Panc1 (cell line): Measurements from ENCODE around the gene MED16. TPM values are rescaled to one million over a fixed set of nuclear protein-coding genes. Genes with fewer than 3 reads are reported as not detected.

ENCODE experiments used
- ATAC-seq: fragments of 200-7000 bp; cut with Tn5 transposase; 2 replicates; pipeline ENCODE4 v1.9.1; 2020; ENCODE audit warnings: mild to moderate bottlenecking, moderate library complexity
- BruUV-seq: library from RNA; stranded (reverse); fragments of 400-500 nt; replicated peaks from 2 replicates; lab custom pipeline; 2021; lab: Mats Ljungman, UMichigan
- CTCF ChIA-PET: fragments of 300-600 bp; sonication (Branson Sonifier 250); formaldehyde crosslinking; loops from one replicate; lab custom pipeline; 2022; ENCODE audit warnings: antibody characterized with exemption; lab: Charles Lee
- POLR2A ChIA-PET: fragments of 300-600 bp; sonication (Branson Sonifier 250); formaldehyde crosslinking; loops from one replicate; lab custom pipeline; 2022; ENCODE audit warnings: antibody characterized with exemption; lab: Charles Lee
- DNase-seq: peaks from one replicate; pipeline ENCODE4 v3.0.0-alpha.2; 2010; ENCODE audit warnings: low read depth, low spot score
- H3K27ac ChIP-seq: 2 replicates; pipeline ENCODE4 v1.5.1; 2011; ENCODE audit warnings: mild to moderate bottlenecking, low read length, inconsistent platforms
- H3K27me3 ChIP-seq: fragments of 200-500 bp; sonication (Bioruptor generic); 2 replicates; pipeline ENCODE4 v1.6.0; 2014; ENCODE audit warnings: low read length, inconsistent platforms; ENCODE audit not compliant: control insufficient read depth, insufficient read depth
- H3K36me3 ChIP-seq: fragments of 200-500 bp; sonication (Bioruptor generic); 2 replicates; pipeline ENCODE4 v1.5.1; 2014; ENCODE audit warnings: inconsistent platforms, mild to moderate bottlenecking, low read length, moderate library complexity; ENCODE audit not compliant: control insufficient read depth, insufficient read depth
- H3K4me1 ChIP-seq: 2 replicates; pipeline ENCODE4 v1.5.1; 2011; ENCODE audit warnings: inconsistent platforms, mild to moderate bottlenecking, low read length, moderate library complexity; ENCODE audit not compliant: control insufficient read depth, insufficient read depth
- H3K4me3 ChIP-seq, 2 experiments: 2 replicates each; pipeline ENCODE4 v1.5.1; 2011 to 2012; ENCODE audit warnings: low read depth in 2 of 2, low read length in 2 of 2, mild to moderate bottlenecking in 2 of 2, inconsistent platforms in 1 of 2, moderate library complexity in 1 of 2
- H3K9me3 ChIP-seq: fragments of 200-500 bp; sonication (Bioruptor generic); 2 replicates; pipeline ENCODE4 v1.5.1; 2014; ENCODE audit warnings: low read depth, mild to moderate bottlenecking, inconsistent platforms, low read length, moderate library complexity; ENCODE audit not compliant: control insufficient read depth, insufficient read depth
- POLR2AphosphoS5 ChIP-seq: IDR thresholded peaks from 2 replicates; pipeline ENCODE4 v1.6.1; 2012; ENCODE audit warnings: mild to moderate bottlenecking, low read depth, low read length, moderate library complexity
- SIN3A ChIP-seq: IDR thresholded peaks from 2 replicates; pipeline ENCODE4 v1.6.1; 2012; ENCODE audit warnings: low read depth, mild to moderate bottlenecking, low read length, moderate library complexity, borderline replicate concordance; ENCODE audit not compliant: insufficient read depth
- TCF7L2 ChIP-seq: IDR thresholded peaks from 2 replicates; pipeline ENCODE4 v1.6.1; 2011; ENCODE audit warnings: mild to moderate bottlenecking, low read depth, low read length, inconsistent platforms
- in situ Hi-C: cut with HindIII; loops from 2 replicates; pipeline ENCODE4 v1.10.0; 2016; ENCODE audit warnings: low sequenced_read_pairs, low pct_unique_long_range_greater_than_20kb
- intact Hi-C: fragments of 100-400 bp; cut with micrococcal nuclease; formaldehyde crosslinking; loops from one replicate; pipeline ENCODE4 v1.10.0; 2022; ENCODE audit not compliant: unreplicated experiment
- total RNA-seq: library from RNA; stranded (reverse); gene quantifications from one replicate; pipeline ENCODE4 v1.2.1, GENCODE V29; 2021; ENCODE audit not compliant: unreplicated experiment
- TF ChIP-seq, protein P1 (sequence below), 2 experiments: IDR thresholded peaks; 2 replicates each; pipeline ENCODE4 v1.6.1; 2011 to 2012; ENCODE audit warnings: low read depth in 2 of 2, control low read depth in 1 of 2, low read length in 1 of 2, mild to moderate bottlenecking in 1 of 2, moderate library complexity in 1 of 2; ENCODE audit not compliant: insufficient read depth in 1 of 2
- TF ChIP-seq, protein P2 (sequence below): fragments of 450-650 bp; IDR thresholded peaks from 2 replicates; pipeline ENCODE4 v1.5.1; 2017; ENCODE audit warnings: mild to moderate bottlenecking

Gene MED16
- total RNA-seq, 1 experiment from 2014 or later = 39.5 TPM

DNA sequence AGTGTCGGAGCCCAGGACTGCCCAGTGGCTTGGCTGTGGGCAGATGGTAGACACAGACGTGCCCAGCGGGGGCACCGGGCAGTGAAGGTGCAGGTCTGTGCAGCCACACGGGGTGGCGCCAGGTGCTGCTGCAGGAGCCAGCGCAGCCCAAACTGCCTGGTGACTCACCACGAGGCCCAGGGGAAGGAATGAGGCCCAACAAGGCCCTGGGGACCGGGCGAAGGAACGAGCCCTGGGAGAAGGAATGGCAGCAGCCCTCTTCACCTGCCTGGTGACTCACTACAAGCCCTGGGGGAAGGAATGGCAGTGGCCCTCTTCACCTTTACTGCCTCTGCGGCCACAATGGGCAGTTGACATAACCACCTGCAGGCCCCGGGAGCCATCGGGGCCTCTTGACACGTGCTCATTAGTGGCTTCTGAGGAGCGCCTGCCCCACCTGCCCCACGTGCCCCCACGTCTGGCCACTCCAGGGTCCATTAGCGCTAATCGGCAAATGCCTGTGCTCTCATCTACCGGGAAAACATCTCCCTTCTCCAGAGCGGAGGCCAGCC, 9.3 kb downstream of the MED16 start:
- no peak for DNase-seq
- ChIA-PET POLR2A (no interaction called here), CTCF (no interaction called here)
- ATAC-seq = peak; percentile 71
- Histone ChIP-seq H3K4me3 (no peak overlapping the region), H3K36me3 (no peaks in the 10 kb centered on the region), H3K9me3 (no peaks in the 10 kb centered on the region), H3K4me1 (no peaks in the 10 kb centered on the region), H3K27me3 (no peaks in the 10 kb centered on the region), H3K27ac (no peak overlapping the region)
- TF ChIP-seq SIN3A (no peak), TCF7L2 (no peak), POLR2AphosphoS5 (no peak)
- no TSS peak for BruUV-seq
- in situ Hi-C loops = no loop called here
- intact Hi-C loops = no loop called here

DNA sequence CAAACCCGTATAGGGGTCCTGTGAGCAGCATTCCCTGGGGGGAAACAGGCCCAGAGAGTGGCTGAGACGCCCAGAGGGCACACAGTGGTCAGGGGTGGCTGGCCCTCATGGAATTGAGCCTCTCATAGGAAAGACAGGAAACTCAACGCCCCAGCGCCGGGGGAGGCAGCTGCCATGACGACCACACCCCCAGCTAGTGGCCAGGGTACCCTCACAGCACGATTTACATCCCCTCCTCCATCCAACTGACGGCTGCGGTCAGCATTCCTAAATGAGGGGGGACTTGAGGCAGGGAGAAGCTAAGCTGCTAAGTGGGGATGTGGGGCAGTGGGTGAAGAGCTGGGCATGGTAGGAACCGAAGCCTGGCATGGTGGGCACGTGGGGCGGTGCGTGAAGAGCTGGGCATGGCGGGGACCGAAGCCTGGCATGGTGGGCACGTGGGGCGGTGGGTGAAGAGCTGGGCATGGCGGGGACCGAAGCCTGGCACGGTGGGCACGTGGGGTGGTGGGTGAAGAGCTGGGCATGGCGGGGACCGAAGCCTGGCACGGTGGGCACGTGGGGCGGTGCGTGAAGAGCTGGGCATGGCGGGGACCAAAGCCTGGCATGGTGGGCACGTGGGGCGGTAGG, 10.0 kb downstream of the MED16 start:
- TF ChIP-seq SIN3A (no peak), POLR2AphosphoS5 (no peak), TCF7L2 (no peak)
- TF ChIP-seq, protein P1, sequence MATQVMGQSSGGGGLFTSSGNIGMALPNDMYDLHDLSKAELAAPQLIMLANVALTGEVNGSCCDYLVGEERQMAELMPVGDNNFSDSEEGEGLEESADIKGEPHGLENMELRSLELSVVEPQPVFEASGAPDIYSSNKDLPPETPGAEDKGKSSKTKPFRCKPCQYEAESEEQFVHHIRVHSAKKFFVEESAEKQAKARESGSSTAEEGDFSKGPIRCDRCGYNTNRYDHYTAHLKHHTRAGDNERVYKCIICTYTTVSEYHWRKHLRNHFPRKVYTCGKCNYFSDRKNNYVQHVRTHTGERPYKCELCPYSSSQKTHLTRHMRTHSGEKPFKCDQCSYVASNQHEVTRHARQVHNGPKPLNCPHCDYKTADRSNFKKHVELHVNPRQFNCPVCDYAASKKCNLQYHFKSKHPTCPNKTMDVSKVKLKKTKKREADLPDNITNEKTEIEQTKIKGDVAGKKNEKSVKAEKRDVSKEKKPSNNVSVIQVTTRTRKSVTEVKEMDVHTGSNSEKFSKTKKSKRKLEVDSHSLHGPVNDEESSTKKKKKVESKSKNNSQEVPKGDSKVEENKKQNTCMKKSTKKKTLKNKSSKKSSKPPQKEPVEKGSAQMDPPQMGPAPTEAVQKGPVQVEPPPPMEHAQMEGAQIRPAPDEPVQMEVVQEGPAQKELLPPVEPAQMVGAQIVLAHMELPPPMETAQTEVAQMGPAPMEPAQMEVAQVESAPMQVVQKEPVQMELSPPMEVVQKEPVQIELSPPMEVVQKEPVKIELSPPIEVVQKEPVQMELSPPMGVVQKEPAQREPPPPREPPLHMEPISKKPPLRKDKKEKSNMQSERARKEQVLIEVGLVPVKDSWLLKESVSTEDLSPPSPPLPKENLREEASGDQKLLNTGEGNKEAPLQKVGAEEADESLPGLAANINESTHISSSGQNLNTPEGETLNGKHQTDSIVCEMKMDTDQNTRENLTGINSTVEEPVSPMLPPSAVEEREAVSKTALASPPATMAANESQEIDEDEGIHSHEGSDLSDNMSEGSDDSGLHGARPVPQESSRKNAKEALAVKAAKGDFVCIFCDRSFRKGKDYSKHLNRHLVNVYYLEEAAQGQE (IDR thresholded peaks at IDR 0.05; ENCODE audit: insufficient read depth in 1 of 2, low read depth in 2 of 2, low read length in 1 of 2) = no peak
- TF ChIP-seq, protein P2, sequence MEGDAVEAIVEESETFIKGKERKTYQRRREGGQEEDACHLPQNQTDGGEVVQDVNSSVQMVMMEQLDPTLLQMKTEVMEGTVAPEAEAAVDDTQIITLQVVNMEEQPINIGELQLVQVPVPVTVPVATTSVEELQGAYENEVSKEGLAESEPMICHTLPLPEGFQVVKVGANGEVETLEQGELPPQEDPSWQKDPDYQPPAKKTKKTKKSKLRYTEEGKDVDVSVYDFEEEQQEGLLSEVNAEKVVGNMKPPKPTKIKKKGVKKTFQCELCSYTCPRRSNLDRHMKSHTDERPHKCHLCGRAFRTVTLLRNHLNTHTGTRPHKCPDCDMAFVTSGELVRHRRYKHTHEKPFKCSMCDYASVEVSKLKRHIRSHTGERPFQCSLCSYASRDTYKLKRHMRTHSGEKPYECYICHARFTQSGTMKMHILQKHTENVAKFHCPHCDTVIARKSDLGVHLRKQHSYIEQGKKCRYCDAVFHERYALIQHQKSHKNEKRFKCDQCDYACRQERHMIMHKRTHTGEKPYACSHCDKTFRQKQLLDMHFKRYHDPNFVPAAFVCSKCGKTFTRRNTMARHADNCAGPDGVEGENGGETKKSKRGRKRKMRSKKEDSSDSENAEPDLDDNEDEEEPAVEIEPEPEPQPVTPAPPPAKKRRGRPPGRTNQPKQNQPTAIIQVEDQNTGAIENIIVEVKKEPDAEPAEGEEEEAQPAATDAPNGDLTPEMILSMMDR = no peak
- H3K9me3 ChIP-seq = no peaks in the 10 kb centered on the region
- no peak overlapping the region for H3K4me3 ChIP-seq
- H3K27ac ChIP-seq = no peak overlapping the region
- no peaks in the 10 kb centered on the region for H3K4me1 ChIP-seq
- BruUV-seq = no TSS peak
- no peaks in the 10 kb centered on the region for H3K36me3 ChIP-seq
- no peaks in the 10 kb centered on the region for H3K27me3 ChIP-seq
- ChIA-PET CTCF (no interaction called here), POLR2A (no interaction called here)
- ATAC-seq (no peak), DNase-seq (no peak)
- intact Hi-C loops (no loop called here), in situ Hi-C loops (no loop called here)

DNA sequence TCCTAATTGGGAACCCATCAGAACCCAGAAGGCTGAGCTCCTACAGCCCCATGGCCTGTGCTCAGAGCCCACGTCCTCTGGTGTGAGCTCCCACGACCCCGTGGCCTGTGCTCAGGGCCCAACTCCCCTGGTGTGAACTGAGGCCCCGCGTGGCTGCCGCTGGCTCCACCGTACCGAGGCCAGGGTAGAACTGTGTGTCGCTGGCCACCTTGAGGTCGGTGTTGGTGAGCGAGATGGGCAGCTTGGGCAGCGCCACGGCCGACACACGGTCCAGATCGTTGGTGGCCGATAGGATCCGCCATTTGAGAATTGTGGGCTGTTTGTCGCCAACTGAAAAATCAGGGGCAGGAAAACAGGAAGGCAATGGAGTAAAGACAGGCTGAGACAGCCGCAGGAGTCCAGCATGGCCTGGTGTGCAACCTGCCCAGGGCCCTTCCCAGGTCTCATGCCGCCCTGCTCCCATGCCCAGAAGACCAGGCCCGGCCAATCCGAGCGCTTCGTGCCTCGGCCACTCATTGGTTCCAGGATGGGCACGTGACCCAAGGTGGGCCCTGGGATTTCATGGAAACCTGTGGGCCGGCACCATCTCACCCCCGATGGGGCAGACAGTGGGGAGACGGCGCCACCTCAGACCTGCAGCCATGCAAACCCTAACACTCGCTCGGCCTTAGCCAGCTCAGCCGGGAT, 11.5 kb downstream of the MED16 start:
- H3K27ac ChIP-seq = no peak overlapping the region
- POLR2A ChIA-PET = no interaction called here
- H3K4me1 ChIP-seq = no peaks in the 10 kb centered on the region
- ATAC-seq = no peak
- H3K4me3 ChIP-seq = no peak overlapping the region
- intact Hi-C loops = no loop called here
- no peaks in the 10 kb centered on the region for H3K27me3 ChIP-seq
- H3K9me3 ChIP-seq = no peaks in the 10 kb centered on the region
- no peaks in the 10 kb centered on the region for H3K36me3 ChIP-seq
- BruUV-seq = no TSS peak
- no peak for DNase-seq
- TF ChIP-seq POLR2AphosphoS5 = no peak
- no peak for TF ChIP-seq TCF7L2
- TF ChIP-seq SIN3A = no peak
- TF ChIP-seq, protein P2 = no peak
- TF ChIP-seq, protein P1 (IDR thresholded peaks at IDR 0.05; ENCODE audit: insufficient read depth in 1 of 2, low read depth in 2 of 2, low read length in 1 of 2) = no peak
- CTCF ChIA-PET = no interaction called here
- in situ Hi-C loops = no loop called here
